Karpas-422 (cell line): ENCODE results near the gene ABCA12. TPM values are rescaled to one million over a fixed set of nuclear protein-coding genes. Genes with fewer than 3 reads are reported as not detected.
"Not testable (repeated sequence)": the region's sequence is repeated elsewhere in the genome, so short reads cannot be mapped to it uniquely, and the experiment has no call there.

ENCODE experiments used
- DNase-seq: peaks from one replicate; pipeline ENCODE4 v3.0.0-alpha.2; 2015
- H2AFZ ChIP-seq: fragments of 200-600 bp; sonication (generic); 2 replicates; pipeline ENCODE4 v1.6.1; 2014; ENCODE audit warnings: antibody characterized with exemption, low read length, mixed read lengths
- H3K27ac ChIP-seq: fragments of 200-600 bp; sonication (generic); 2 replicates; pipeline ENCODE4 v1.5.1; 2014; ENCODE audit warnings: mild to moderate bottlenecking, low read length, moderate library complexity
- H3K27me3 ChIP-seq: fragments of 200-600 bp; sonication (generic); 2 replicates; pipeline ENCODE4 v1.6.1; 2014; ENCODE audit warnings: low read length, mixed read lengths
- H3K36me3 ChIP-seq: fragments of 200-600 bp; sonication (generic); 2 replicates; pipeline ENCODE4 v1.6.1; 2014; ENCODE audit warnings: low read length, mixed read lengths; ENCODE audit not compliant: insufficient read depth
- H3K4me1 ChIP-seq: fragments of 200-600 bp; sonication (generic); 2 replicates; pipeline ENCODE4 v1.6.1; 2014; ENCODE audit warnings: mild to moderate bottlenecking, low read length, mixed read lengths
- H3K4me2 ChIP-seq: fragments of 200-600 bp; sonication (generic); 2 replicates; pipeline ENCODE4 v1.6.1; 2014; ENCODE audit warnings: low read length, low read depth, mild to moderate bottlenecking; ENCODE audit not compliant: poor library complexity, severe bottlenecking
- H3K4me3 ChIP-seq: fragments of 200-600 bp; sonication (generic); 2 replicates; pipeline ENCODE4 v1.5.1; 2014; ENCODE audit warnings: mild to moderate bottlenecking, antibody characterized with exemption, low read length, mixed read lengths
- H3K79me2 ChIP-seq: fragments of 200-600 bp; sonication (generic); 2 replicates; pipeline ENCODE4 v1.6.1; 2014; ENCODE audit warnings: mild to moderate bottlenecking, low read length, mixed read lengths
- H3K9ac ChIP-seq: fragments of 200-600 bp; sonication (generic); 2 replicates; pipeline ENCODE4 v1.6.0; 2014; ENCODE audit warnings: low read length
- H3K9me2 ChIP-seq: fragments of 200-600 bp; sonication (generic), shearing (Covaris generic); replicated peaks from 2 replicates; pipeline ENCODE4 v1.6.0; 2014; ENCODE audit warnings: mild to moderate bottlenecking, low read length, moderate library complexity; ENCODE audit not compliant: insufficient read depth
- H3K9me3 ChIP-seq: fragments of 300-700, 200-600 bp; sonication (generic); 2 replicates; pipeline ENCODE4 v1.6.1; 2014; ENCODE audit warnings: low read length, mixed read lengths
- H4K20me1 ChIP-seq: fragments of 200-600 bp; sonication (generic); 2 replicates; pipeline ENCODE4 v1.6.1; 2014; ENCODE audit warnings: mild to moderate bottlenecking, antibody characterized with exemption, low read length, low read depth; ENCODE audit not compliant: insufficient read depth
- total RNA-seq: library from RNA; depleted of rRNA; stranded (reverse); fragments of >200 nt; shearing (Covaris generic); gene quantifications from 2 replicates; pipeline ENCODE4 v1.2.3, GENCODE V29; 2014; ENCODE audit warnings: low replicate concordance; rRNA removed

The ABCA12 gene, protein sequence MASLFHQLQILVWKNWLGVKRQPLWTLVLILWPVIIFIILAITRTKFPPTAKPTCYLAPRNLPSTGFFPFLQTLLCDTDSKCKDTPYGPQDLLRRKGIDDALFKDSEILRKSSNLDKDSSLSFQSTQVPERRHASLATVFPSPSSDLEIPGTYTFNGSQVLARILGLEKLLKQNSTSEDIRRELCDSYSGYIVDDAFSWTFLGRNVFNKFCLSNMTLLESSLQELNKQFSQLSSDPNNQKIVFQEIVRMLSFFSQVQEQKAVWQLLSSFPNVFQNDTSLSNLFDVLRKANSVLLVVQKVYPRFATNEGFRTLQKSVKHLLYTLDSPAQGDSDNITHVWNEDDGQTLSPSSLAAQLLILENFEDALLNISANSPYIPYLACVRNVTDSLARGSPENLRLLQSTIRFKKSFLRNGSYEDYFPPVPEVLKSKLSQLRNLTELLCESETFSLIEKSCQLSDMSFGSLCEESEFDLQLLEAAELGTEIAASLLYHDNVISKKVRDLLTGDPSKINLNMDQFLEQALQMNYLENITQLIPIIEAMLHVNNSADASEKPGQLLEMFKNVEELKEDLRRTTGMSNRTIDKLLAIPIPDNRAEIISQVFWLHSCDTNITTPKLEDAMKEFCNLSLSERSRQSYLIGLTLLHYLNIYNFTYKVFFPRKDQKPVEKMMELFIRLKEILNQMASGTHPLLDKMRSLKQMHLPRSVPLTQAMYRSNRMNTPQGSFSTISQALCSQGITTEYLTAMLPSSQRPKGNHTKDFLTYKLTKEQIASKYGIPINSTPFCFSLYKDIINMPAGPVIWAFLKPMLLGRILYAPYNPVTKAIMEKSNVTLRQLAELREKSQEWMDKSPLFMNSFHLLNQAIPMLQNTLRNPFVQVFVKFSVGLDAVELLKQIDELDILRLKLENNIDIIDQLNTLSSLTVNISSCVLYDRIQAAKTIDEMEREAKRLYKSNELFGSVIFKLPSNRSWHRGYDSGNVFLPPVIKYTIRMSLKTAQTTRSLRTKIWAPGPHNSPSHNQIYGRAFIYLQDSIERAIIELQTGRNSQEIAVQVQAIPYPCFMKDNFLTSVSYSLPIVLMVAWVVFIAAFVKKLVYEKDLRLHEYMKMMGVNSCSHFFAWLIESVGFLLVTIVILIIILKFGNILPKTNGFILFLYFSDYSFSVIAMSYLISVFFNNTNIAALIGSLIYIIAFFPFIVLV (N-terminal part only)
- not detected in 2 replicates for total RNA-seq

DNA sequence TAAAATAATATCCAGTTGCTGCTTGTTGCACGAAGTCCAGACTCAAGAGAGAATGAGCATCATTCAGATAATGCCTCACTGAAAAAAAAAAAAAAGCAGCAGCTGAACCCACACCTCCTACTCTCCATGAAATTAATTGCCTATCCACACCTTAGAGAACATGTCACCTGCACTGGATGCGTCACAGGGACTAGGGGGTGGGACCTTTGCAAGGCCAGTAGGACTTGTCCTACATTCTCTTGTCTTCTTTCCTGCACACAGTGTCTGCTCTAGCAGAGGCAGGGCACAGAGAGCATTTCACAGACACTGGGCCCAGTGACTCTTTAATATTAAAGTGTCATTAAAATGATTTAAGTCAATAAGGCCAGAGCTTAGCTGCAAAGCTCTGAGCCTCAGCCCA is at the start of gene ABCA12:
Gene ABCA12 (minus strand): TSS at position 148 of the 400 bp plus-strand sequence. CDS start 418 bp downstream, outside the sequence.
- H2AFZ ChIP-seq: no peak within 1 kb of the TSS
- no peaks in the 10 kb centered on the region for H3K9me3 ChIP-seq
- no peak within 1 kb of the TSS for H3K9ac ChIP-seq
- H3K27ac ChIP-seq: no peak within 1 kb of the TSS
- no peaks in the 10 kb centered on the region for H3K27me3 ChIP-seq
- no peak within 1 kb of the TSS for H3K4me3 ChIP-seq
- H3K36me3 ChIP-seq: no peaks in the 10 kb centered on the region
- H4K20me1 ChIP-seq: no peaks in the 10 kb centered on the region
- no peak within 1 kb of the TSS for H3K4me2 ChIP-seq
- H3K9me2 ChIP-seq: no peaks in the 10 kb centered on the region
- no peaks in the 10 kb centered on the region for H3K4me1 ChIP-seq
- no peaks in the 10 kb centered on the region for H3K79me2 ChIP-seq
- DNase-seq: no peak

DNA sequence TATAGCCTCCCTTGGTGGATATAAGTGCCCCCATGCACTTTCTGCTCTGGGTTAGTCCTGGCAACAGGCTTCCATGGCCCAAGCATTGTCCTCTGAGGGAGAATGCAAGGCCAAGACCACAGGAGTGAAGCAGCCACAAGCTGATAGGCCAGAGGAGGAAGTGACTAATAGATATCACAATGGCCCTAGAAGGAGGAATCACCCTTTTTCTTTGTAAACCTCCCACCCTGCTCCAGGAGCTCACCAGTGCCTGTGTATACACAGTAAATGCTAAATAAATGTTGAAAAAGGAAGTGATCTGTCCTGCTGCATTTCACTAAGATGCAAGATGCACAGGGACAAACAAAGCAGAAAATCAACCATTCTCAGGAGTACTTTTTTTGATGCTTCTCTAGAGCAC is 49.7 kb upstream of the ABCA12 start:
- Histone ChIP-seq H3K4me2 (no peak overlapping the region), H3K36me3 (no peaks in the 10 kb centered on the region), H3K9me3 (no peaks in the 10 kb centered on the region), H3K4me1 (no peaks in the 10 kb centered on the region), H3K4me3 (no peak overlapping the region), H3K9ac (no peak overlapping the region), H3K9me2 (no peaks in the 10 kb centered on the region), H3K79me2 (no peaks in the 10 kb centered on the region), H4K20me1 (no peaks in the 10 kb centered on the region), H3K27me3 (no peaks in the 10 kb centered on the region), H2AFZ (no peak overlapping the region), H3K27ac (no peak overlapping the region)
- DNase-seq: no peak

DNA sequence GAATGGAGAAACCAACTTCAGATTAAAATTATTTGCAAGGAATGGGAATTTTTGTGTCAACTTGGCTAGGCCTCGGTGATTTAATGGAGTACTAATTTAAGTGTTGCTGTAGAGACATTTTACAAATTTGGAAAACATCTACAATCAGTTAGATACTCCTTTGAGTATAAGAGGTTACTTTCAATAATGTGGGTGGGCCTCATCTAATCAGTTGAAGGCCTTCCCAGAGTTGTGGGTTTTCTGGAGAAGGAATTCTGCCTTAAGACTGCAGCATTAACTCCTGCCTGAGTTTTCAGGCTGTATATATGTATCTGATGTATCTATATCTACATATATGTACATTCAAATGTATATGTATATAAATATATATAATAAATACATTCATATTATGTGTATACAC is 47.6 kb upstream of the ABCA12 start:
- DNase-seq: no peak
- no peaks in the 10 kb centered on the region for H4K20me1 ChIP-seq
- no peaks in the 10 kb centered on the region for H3K9me2 ChIP-seq
- no peaks in the 10 kb centered on the region for H3K79me2 ChIP-seq
- H3K4me1 ChIP-seq: no peaks in the 10 kb centered on the region
- no peak overlapping the region for H3K4me2 ChIP-seq
- no peak overlapping the region for H2AFZ ChIP-seq
- no peak overlapping the region for H3K4me3 ChIP-seq
- H3K27ac ChIP-seq: no peak overlapping the region
- no peaks in the 10 kb centered on the region for H3K9me3 ChIP-seq
- no peaks in the 10 kb centered on the region for H3K36me3 ChIP-seq
- H3K9ac ChIP-seq: no peak overlapping the region
- no peaks in the 10 kb centered on the region for H3K27me3 ChIP-seq

DNA sequence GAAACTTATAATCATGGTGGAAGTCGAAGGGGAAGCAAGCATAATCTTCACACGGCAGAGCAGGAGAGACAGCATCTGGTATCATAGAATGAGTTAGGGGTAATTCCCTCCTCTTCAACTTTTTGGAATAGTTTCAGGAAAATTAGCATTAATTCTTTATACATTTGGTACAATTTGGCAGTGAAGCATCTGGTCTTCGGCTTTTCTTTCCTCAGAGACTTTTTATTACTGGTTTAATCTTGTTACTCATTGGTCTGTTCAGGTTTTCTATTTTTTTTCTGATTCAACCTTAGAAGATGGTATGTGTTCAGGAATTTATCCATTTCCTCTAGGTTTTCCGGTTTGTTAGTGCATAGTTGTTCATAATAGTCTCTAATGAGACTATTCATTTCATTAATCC is 39.7 kb upstream of the ABCA12 start:
- no peaks in the 10 kb centered on the region for H4K20me1 ChIP-seq
- H3K36me3 ChIP-seq: no peaks in the 10 kb centered on the region
- no peaks in the 10 kb centered on the region for H3K79me2 ChIP-seq
- no peak overlapping the region for H3K27ac ChIP-seq
- no peak overlapping the region for H2AFZ ChIP-seq
- no peak overlapping the region for H3K4me2 ChIP-seq
- H3K9me2 ChIP-seq: no peaks in the 10 kb centered on the region
- no peaks in the 10 kb centered on the region for H3K4me1 ChIP-seq
- no peaks in the 10 kb centered on the region for H3K27me3 ChIP-seq
- no peak overlapping the region for H3K4me3 ChIP-seq
- H3K9ac ChIP-seq: no peak overlapping the region
- no peaks in the 10 kb centered on the region for H3K9me3 ChIP-seq
- DNase-seq: no peak

DNA sequence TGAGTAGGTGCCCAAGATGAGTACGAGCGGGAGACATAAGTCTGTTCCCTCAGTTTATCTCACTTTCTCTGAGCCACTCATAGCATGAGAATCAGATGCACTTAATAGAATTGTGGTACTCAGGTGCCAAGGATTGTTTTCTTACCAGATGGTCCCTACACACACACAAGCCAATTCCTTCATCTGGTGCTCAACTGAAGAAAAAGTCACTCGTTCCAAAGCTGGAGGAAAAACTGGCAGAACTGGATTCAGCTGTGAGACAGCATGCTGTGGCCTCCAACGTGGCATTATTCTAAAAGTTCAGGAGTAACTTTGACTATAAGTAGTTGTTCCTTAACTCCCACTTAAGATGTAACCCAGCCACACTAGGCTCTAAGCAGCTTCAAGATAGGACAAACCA is 33.4 kb upstream of the ABCA12 start:
- Histone ChIP-seq H3K4me3 (no peak overlapping the region), H2AFZ (no peak overlapping the region), H4K20me1 (no peaks in the 10 kb centered on the region), H3K27ac (no peak overlapping the region), H3K4me2 (no peak overlapping the region), H3K9me3 (no peaks in the 10 kb centered on the region), H3K27me3 (no peaks in the 10 kb centered on the region), H3K9ac (no peak overlapping the region), H3K9me2 (no peaks in the 10 kb centered on the region), H3K36me3 (no peaks in the 10 kb centered on the region), H3K4me1 (no peaks in the 10 kb centered on the region), H3K79me2 (no peaks in the 10 kb centered on the region)
- DNase-seq: no peak

DNA sequence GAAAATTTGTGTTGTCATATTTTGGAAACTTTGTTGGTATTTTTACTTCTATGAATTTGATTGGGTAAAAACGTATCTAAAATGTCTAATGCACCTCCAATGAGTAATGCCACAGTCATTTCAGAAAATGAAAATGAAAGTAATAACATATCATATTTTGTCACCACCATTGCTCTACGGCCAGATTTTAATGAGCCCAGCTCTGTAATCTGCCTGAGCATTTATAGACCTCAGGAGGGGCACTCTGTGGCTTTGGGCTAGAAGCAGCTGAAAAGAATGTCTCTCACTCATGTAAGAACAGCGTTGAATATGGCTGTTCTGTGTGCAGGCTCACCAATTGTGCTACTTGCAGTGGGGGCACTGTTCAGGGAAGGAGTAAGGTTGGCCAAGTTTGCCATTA is 32.7 kb upstream of the ABCA12 start:
- Histone ChIP-seq H3K27ac (no peak overlapping the region), H3K9ac (no peak overlapping the region), H3K9me3 (no peaks in the 10 kb centered on the region), H3K4me3 (peak overlapping the region; percentile 40; the same call in 1 of the 2 replicates), H4K20me1 (no peaks in the 10 kb centered on the region), H3K4me1 (no peaks in the 10 kb centered on the region), H3K9me2 (no peaks in the 10 kb centered on the region), H2AFZ (no peak overlapping the region), H3K27me3 (no peaks in the 10 kb centered on the region), H3K79me2 (no peaks in the 10 kb centered on the region), H3K36me3 (no peaks in the 10 kb centered on the region), H3K4me2 (peak overlapping the region; percentile 39)
- no peak for DNase-seq

DNA sequence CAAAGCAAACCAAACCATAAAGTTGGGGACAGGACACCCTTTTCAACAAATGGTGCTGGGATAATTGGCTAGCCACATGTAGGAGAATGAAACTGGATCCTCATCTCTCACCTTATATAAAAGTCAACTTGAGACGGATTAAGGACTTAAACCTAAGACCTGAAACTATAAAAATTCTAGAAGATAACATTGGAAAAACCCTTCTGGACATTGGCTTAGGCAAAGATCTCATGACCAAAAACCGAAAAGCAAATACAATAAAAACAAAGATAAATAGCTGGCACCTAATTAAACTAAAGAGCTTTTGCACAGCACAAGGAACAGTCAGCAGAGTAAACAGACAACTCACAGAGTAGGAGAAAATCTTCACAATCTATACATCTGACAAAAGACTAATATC is 28.1 kb upstream of the ABCA12 start:
- H3K9me3 ChIP-seq, H3K79me2 ChIP-seq, H3K9me2 ChIP-seq, H3K4me2 ChIP-seq, H3K27ac ChIP-seq, DNase-seq, H2AFZ ChIP-seq, H3K4me1 ChIP-seq, H4K20me1 ChIP-seq, H3K36me3 ChIP-seq, H3K9ac ChIP-seq, H3K4me3 ChIP-seq, H3K27me3 ChIP-seq: not testable (repeated sequence)

DNA sequence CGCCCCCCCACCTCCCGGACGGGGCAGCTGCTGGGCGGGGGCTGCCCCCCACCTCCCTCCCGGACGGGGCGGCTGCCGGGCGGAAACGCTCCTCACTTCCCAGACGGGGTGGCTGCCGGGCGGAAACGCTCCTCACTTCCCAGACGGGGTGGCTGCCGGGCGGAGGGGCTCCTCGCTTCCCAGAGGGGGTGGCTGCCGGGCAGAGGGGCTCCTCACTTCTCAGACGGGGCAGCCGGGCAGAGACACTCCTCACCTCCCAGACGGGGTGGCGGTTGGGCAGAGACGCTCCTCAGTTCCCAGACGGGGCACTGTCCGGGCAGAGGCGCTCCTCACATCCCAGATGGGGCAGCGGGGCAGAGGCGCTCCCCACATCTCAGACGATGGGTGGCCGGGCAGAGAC is 24.9 kb upstream of the ABCA12 start:
- DNase-seq, H2AFZ ChIP-seq, H3K36me3 ChIP-seq, H3K4me3 ChIP-seq, H3K9me3 ChIP-seq, H3K4me2 ChIP-seq, H3K79me2 ChIP-seq, H3K9ac ChIP-seq, H3K27ac ChIP-seq, H3K9me2 ChIP-seq, H3K4me1 ChIP-seq, H4K20me1 ChIP-seq, H3K27me3 ChIP-seq: not testable (repeated sequence)
